GM18511 (cell line): ENCODE data around the gene PLCE1.
"Not testable (repeated sequence)": the region's sequence is repeated elsewhere in the genome, so short reads cannot be mapped to it uniquely, and the experiment has no call there.

Experiments
- ATAC-seq: cut with Tn5 transposase; IDR thresholded peaks from one replicate; pipeline ENCODE4 v1.9.1; 2021; ENCODE audit warnings: mild to moderate bottlenecking, moderate library complexity; ENCODE audit not compliant: unreplicated experiment

PLCE1 gene

DNA sequence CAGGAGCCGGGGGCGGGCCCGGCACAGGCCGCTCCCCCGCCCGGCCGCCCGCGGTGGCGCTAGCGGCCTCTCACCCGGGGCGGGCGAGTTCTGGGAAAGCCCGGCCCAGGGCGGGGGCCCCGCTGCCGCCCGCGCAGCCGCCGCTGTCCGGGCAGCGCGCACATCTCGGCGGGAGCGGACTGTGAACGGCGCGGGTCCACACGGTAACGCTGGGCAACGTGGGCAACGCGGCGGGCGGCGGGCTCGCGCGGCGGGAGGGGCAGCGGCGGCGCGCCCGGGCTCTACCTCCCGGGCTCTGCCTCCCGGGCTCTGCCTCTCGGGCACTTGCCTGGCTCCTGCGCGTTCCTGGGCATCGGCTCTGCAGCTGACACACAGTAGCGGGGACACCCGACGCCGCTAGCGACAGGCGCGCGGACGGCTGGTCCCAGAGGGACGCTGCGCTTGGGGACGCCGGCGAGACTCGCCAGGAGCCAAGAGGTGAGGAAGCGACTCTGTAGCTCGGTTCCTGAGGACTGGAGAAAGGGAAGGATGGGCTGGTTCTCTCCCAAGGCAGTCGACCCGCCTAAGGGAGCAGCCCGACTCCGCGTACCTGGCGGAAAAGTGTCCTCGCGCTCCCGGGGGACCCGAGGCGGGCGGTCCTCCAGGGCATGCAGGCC is at the start of gene PLCE1:
TSS of gene PLCE1 (plus strand) at position 150 of the 656 bp plus-strand sequence. CDS start 37,116 bp downstream, outside the sequence.
- ATAC-seq = no peak

DNA sequence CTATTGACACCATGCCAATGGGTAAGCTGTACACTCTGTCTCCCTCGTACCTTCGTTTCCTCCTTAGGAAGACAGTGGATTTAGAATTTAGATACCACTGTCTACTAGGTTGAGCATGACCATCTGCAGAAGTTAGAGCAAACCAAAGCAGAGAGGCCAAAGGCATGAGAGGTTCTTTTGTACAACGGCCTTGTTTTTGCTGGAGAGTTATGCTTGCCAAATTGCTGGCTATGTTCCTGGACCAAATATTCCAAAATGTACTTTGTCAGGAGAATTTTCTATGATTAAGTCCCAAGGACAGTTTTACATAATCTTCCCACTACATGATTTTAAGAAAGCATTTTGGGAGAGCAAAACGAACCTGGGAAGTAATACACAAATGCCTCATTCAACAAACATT is 47.9 kb upstream of the PLCE1 start:
- no peak for ATAC-seq

DNA sequence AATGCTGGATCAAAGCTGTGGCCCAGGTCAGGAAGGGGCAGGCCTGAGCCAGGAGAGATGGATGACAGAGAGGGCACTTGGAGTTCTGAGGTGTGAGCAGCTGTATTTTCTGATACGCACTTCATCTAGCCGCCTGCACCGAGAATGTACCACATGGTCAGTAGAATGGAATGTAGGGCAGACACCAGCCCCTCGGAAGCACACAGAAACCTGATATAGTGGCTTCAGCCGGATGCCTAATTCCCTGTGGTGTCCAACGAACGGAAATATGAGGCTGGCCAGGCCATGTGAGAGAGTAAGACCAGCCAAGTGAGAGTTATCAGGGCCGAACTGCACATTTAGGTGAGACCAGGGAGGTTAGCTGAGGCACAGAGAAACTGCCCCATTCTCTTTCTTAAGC is 46.7 kb upstream of the PLCE1 start:
- no peak for ATAC-seq

DNA sequence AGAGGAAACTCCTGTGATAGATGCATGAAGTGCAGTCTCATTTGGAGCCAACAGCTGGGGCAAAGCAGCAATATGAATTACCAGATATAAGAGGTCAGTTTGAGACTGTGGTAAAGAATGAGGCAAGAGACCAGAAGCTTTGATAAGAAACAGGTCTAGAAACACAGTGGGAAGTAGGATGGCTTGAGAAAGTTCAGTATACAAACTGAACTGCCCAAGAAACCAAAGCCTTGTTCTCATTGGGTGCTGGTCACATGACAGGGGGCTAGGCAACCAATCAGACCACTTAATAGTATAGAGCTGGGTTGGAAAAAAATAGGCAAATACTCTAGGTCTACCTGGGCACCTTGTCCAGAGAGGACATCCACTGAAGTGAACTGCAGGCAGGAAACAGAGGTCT is 46.2 kb upstream of the PLCE1 start:
- ATAC-seq = no peak

DNA sequence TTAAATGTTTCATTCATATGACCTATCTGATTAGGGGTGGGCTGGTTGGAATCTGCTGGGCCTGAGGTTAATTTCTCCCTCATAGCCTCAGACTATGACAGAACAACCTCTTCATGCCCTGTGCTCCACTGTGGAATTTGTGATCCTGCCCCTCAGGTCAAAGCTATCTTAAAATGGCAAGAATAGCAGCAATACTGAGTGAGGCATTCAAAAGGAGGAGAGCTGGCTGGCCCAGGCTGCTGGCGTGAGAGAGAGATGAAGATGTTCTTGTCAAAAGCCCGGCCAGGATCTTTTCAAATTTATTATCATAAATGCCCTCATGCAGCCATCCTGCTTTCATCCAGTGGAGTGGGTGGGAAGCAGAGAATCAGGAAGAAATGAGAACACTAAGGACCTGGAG is 41.8 kb upstream of the PLCE1 start:
- ATAC-seq = no peak

DNA sequence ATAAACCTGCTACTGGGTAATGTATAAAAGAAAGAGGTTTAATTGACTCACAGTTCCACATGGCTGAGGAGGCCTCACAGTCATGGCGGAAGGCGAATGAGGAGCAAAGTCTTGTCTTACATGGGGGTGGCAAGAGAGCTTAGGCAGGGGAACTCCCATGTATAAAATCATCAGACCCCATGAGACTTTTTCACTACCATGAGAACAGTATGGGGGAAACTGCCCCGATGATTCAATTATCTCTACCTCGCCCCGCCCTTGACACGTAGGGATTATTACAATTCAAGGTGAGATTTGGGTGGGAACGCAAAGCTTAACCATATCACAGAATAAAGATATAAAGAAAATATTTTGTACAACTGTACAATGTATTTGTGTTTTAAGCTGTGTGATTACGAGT is 39.4 kb upstream of the PLCE1 start:
- ATAC-seq = no peak

DNA sequence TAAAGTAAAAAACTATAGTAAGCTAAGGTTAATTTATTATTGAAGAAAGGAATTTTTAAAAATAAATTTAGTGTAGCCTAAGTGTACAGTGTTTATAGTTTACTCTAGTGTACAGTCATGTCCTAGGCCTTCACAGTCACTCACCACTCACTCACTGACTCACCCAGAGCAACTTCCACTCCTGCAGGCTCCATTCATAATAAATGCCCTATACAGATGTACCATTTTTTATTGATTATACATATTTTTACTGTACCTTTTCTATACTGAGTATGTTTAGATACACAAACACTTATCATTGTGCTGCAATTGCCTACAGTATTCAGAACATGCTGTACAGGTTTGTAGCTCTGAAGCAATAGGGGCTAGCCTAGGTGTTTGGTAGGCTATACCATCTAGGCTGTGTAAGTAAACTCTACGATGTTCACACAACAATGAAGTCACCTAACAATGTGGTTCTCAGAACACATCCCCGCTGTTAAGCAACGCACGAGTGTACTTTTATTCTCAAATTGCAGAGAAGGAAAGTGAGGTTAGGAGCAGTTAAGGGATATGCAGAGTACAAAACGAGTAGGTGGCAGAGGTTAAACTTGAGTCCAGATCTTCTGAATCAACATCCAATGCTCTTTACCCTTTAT is 38.9 kb upstream of the PLCE1 start:
- no peak for ATAC-seq

DNA sequence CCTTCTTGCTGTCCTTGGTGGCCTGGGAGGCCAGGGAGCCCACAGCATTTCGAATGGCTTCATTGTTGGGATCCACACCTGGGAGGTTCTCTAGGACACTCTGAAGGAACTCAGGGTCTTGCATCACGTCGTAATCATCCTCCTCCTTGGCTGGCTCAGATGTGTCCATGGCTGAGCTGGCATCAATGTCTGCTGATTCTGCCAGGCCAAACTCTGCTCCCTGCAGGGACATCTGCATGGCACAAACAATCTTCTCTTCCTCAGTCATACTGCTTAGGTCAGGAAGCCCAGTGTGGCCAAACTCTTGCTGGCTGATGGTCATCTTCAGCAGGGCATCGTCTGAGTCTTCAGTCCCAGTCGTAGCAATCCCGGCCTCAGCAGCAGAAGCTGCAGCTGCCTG is 34.9 kb upstream of the PLCE1 start:
- ATAC-seq = no peak

DNA sequence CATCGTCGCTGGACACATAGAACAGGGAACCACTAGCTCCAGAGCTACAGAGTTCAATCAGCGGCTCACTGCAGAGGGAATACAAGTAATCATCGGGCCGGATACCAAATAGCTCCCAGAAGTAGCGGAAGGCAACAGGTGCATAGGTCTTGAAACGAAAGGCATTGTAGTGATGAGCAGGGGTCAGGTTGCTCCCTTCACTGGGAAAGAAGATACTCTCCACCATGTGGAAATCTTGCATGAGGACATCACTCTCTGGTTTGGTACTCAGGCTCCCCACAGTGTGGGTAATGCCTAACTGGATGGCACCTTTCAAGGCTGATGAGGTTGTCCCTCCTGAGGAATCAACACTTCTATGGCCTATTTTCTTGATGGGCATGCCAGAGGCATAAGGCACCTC is 32.7 kb upstream of the PLCE1 start:
- not testable (repeated sequence) for ATAC-seq

DNA sequence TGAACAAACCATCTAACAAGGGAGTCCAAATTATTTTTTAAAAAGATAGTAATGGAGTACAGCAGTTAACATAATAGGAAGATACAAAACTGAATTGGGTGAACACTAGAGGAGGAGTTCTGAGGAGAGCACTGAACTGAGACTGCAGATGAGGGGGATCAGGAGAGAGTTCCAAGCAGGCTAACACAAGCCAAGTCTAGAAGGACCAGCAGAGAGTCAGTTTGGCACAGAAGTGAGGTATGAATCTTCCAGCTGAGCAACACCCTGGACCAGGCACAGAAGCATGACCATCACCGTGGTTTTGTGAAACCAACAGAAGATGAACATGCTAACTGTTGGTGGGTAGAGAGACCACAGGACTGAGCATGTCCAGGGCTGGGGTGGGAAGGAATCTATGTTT is 30.8 kb upstream of the PLCE1 start:
- no peak for ATAC-seq

DNA sequence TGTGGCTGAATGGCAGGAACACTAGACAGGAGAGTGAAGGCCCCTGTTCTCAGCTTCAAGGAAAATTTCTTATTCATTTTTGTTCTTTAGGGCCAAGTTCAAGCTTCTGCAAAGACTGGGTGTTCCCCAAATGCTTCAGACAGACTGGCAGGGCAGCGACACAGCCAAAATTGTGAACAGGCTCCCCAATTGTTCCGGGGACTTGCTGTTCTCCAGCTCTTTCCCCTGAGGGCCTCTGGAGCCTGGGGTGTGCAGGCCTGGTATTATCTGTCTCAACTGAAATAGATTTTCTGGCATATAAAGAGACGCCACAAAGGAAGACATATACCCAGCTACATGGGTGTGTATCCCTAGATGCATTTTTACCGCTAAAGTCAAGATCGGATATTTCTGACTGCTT is 30.3 kb upstream of the PLCE1 start:
- no peak for ATAC-seq

DNA sequence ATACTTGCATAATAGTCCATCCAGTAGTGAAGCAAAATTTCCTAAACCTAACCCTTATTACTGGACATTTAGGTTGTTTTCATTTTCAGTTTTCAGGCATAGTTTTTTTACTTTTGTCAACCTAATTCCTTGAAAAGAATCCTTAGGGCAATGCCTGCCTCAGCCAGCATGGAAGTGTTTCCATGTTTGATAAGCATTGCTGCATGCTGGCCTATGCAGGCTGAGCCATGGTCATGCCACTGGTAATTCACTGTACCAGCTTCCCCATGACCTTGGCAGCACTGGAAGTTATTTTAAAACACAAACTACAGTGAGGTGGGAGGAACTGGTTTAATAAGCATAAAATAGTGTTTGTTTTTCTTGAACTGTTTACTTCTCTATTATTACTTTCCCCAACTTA is 27.8 kb upstream of the PLCE1 start:
- no peak for ATAC-seq

DNA sequence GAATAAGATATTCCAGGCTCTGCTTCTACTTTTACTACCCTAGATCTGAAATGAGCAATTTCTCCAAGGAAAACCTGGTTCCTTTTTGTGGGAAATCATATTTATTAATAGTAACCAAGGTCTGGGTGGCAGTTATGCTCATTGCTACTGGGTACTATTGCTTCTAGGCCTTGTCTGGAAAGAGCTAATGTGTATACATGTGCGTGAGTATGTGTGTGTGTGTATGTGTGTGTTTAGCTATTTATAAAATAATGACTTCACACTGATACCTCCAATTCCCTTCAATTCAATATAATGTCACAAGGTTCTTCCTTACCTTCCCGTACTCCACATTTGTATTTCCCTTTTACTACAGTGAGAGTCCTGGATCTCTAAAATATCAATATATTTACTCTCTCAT is 26.0 kb upstream of the PLCE1 start:
- no peak for ATAC-seq

DNA sequence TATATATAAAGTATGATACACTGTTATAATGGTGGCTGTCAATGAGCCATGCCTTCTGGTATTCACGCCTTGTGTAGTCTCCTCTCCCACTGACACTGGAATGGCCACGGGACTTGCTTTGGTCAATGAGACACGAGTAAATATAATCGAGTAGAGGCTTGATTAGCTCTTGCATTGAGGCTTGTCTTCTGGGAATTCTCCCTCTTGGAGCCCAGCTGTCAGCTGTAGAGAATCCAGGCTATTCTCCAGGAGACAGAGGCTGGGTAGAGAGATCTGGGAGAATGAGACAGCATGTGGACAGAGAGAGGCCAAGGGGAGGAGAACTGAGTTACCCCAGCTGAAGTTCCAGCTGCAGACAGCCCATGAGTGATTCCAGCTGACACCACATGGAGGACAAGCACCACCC is 25.2 kb upstream of the PLCE1 start:
- no peak for ATAC-seq

DNA sequence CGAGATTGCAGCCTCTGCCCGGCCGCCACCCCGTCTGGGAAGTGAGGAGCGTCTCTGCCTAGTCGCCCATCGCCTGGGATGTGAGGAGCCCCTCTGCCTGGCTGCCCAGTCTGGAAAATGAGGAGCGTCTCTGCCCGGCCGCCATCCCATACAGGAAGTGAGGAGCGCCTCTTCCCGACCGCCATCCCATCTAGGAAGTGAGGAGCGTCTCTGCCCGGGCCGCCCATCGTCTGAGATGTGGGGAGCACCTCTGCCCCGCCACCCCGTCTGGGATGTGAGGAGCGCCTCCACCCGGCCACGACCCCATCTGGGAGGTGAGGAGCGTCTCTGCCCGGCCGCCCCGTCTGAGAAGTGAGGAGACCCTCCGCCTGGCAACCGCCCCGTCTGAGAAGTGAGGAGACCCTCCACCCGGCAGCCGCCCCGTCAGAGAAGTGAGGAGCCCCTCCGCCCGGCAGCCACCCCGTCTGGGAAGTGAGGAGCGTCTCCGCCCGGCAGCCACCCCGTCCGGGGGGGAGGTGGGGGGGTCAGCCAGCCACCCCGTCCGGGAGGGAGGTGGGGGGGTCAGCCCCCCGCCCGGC is 23.2 kb upstream of the PLCE1 start:
- not testable (repeated sequence) for ATAC-seq

DNA sequence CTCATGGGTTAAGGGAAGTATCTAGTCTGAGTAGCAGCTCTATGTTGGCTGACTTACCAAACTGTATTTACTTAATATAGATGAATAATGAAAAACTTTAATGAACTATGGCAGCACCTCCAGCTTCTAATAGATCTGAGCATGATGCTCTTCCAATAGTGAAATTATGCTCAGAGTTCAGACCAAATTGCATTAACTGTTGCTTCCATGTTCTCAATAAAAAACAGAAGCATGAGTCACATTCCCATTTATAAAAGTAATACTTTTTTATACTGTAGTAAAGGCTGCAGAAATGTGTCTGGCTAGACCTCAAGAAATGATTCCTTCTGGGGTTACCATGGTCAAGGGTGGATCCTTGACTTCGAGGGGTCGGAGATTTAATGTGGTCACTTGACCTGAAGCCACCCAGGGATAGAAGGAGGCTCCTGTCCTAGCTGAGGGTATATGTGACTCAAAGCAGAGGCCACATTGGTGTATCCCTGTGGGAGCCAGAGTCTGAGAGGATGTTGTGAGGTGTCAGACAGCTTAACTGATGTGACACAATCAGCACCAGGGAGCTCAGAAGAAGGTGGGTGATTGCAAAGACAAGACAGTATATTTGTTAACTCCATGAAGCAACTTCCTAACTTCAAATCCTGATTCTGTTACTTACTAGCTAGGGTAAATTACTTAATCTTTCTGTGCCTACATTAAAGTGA is 19.8 kb upstream of the PLCE1 start:
- ATAC-seq = no peak

DNA sequence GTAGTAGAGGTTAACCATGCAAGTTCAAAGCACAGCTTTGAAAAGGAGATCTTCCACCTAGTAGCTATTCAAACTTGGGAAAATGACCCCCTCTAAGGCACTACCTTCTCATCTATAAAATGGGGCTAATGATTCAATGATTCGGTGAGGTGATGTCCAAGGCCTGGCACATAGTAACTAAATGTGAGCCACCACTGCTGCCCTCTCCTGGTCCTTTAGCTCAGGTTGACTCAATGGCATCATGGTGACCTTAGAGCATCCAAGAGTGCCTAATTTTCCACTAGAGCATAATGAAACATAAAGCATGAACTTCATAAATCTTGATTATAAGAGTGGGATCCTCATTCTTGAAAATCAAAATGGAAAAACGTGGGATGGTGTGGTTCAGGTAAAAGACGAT is 16.3 kb upstream of the PLCE1 start:
- no peak for ATAC-seq

DNA sequence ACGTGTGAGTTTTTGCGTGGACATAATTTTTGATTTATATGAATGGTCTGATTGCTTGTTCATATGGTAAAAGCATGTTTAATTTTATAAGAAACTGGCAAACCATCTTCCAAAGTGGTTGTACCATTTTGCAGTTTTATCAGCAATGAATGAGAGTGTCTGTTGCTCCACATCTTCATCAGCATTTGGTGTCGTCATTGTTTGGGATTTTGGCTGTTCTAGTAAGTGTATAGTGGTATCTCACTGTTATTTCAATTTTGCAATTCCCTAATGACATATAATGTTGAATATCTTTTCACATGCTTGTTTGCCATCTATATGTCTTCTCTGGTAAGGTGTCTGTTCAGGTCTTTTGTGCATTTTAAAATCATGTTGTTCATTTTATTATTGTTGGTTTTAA is 13.2 kb upstream of the PLCE1 start:
- no peak for ATAC-seq

DNA sequence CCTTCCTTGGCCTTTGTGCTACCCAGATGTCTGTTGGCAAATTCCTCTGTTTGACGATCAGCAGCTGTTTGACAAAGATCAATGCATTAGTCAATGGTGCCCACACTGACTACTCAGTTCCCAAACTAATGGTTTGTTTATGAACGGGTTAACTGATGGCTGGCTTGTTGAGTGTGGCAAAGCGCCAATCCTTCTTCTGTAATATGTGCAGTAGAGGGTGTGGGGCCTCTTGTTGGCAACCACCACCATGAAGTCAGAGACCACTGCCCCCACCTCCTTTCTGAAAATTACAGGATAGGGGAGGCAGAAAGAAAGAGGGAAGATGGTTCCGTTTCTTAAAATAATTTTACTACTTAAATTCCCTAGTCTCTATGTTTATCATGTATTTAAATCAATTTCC is 2.6 kb upstream of the PLCE1 start:
- no peak for ATAC-seq

DNA sequence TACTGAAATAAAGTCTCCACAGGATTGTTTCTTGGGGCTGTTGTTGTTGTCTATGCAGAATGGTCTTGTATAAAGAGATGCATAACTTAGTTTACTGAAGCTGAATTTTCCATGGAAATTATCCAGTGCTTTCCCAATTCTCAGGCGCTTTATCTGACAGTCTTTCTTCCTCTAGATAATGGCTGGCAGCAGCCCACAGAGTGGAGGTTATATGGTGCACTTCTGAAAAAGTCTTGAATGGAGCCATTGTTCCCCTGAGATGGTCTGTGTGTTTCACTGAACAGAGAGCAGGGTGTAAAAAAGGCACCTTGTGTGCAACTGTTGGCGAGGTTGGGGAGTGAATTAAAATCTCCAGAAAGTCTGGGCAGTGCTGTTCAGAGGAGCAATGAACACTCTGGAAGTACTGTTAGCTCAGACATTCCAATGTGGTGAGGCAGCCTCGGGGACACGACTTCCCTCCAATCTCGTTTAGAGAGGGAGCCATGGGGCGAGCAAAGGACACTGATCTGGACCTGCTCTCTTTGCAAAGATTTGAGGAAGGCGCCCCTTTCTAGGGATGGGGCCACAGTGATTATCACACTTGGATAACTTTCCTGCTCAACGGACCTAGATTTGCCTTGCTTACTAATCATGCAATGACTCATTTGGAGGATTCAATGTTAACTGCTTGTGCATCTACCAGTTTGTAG is 2.0 kb upstream of the PLCE1 start:
- no peak for ATAC-seq

DNA sequence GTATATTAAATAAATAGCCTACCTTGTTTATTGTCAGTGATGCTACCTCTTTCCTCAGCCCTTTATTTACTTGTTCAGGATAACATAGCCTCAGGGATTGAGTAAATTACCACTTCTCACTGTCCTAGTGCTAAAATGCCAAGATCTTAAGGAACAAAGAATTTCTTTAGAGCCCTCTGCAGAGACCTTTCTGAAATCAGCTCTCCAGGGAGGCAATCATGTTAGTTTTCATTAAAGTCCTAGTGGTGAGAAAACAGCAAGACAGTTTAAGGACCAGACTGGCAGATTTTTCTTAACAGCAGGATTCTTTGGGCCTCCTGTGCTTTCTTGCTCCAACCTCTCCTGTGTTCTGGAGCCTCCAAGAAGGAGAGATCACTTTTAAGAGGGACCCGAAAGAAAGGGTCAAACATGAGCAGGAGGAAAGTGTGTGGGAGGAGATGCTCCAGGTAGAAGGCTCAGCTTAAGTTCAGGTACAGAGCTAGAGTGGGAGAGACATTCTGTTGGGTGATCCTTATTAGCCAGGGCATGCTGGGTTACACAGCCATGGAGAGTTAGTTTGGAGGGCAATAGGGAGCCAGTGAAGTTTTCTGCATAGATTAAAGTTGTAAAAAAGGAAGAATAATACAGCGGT is 1.2 kb upstream of the PLCE1 start:
- no peak for ATAC-seq
